Prostate gland (tissue), 1 donor: ENCODE measurements around the gene CCL23.

Experiments
- POLR2A ChIP-seq: fragments of 450-650 bp; IDR thresholded peaks from one replicate; pipeline ENCODE4 v1.6.1; 2016; ENCODE audit warnings: antibody characterized with exemption, mild to moderate bottlenecking
- POLR2AphosphoS5 ChIP-seq: sonication (generic); formaldehyde crosslinking; IDR thresholded peaks from one replicate; pipeline ENCODE4 v1.6.1; 2017; ENCODE audit warnings: antibody characterized with exemption

DNA sequence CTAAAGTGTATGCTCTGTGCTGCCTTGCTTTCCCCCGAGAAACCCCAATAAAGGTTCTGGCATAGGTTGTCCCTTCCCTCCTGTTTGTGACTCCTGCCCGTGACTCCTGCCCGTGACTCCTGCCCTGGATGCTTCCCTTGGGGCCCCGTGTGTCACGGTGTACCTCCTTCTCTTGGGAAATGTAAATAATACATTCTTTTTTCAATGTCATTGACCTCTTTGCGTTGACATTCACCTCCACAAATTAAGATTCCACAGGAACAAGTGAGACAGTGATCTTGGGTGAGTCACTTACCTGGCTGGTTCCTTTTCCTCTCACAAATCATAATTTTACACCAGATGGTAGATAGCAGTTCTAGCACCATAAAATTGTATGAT, 17.1 kb downstream of the CCL23 start:
- no peak for TF ChIP-seq POLR2A
- TF ChIP-seq POLR2AphosphoS5: no peak
